ENCODE results near the gene SH3GL2.

SH3GL2 gene

DNA sequence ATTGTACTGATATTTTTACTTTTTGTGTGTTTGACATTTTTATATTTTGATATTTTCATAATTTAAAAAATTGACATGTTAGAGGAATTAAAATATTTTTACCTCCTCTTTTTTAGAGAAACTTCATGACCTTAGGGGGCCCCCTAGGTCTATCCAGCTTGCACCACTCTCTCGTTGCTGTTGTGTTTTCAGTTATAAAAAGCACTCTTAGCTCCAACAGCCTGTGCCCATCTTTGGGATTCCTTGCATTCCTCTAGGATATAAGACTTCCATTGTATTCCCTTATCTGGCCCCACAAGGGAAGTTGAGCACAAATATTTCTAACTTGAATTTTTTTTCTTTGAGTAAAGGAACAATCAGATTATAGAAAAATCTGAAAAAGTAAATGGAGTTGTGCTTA, 245.3 kb downstream of the SH3GL2 start:
- no peak for DNase-seq

DNA sequence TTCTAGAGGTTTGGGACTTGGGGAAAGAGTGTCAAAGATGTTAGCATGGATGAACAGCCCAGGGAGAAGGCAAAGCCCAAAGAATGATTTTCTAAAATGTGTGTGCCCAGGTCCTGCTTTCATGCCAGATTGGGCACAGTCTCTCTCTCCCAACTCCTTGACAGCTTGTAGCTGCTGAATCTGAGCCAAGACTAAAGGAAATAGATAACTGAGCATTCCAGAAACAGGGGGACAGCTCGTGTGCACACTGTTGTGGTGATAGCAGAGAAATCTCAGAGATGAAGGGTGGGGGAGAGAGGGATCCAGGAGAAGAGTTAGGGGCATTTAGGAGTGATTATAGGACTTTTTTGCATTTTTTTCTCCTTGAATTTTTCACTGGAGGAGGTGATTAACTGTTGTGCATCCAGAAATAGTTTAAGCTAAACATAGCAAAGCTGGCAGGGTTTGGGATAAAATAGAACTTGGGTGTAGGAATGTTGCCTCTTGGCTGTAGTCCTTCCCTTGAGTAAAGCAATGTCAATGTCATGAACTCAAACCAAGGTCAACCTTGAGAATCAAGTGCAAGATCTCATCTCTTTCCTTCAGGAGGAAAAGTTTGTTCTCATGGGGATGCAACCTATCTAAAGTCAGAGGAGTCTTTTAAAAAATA, 245.9 kb downstream of the SH3GL2 start:
- DNase-seq: no peak

GRCh38 chr9:17825265-17825659, 246.4 kb downstream of the SH3GL2 start:
- no peak for DNase-seq

GRCh38 chr9:17829064-17829463, 250.2 kb downstream of the SH3GL2 start:
- no peak for DNase-seq

GRCh38 chr9:17829812-17830385, 251.0 kb downstream of the SH3GL2 start:
- no peak for DNase-seq

- DNase-seq: no peak
These were observed 253.9 kb downstream of the SH3GL2 start for GRCh38 chr9:17832812-17833211.

- DNase-seq: no peak
These were observed 255.0 kb downstream of the SH3GL2 start for GRCh38 chr9:17833846-17834245.

DNA sequence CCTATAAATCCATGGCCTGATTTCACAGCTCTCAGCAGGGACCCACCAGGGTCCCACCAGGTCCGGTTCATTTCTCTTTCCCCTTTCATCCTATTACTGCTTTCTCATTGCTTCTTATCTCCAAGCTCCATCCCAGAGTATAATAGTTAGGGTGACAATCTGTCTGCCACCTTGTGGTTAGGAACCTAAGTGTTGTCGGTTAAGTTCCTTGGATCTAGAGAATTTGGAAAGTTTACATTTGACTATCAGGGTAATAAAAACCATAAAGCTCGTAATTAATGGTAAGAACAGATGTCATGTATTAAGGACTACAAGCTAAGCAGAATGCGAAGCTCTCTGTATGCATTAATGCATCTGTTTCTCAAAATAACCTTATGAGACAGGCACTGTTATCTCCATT, 259.1 kb downstream of the SH3GL2 start:
- no peak for DNase-seq

- no peak for DNase-seq
These were observed 260.9 kb downstream of the SH3GL2 start for GRCh38 chr9:17839776-17840175.

- no peak for DNase-seq
These were observed 264.4 kb downstream of the SH3GL2 start for GRCh38 chr9:17843236-17843635.
